Measurements from ENCODE around the gene RNASET2. TPM values are rescaled to one million over a fixed set of nuclear protein-coding genes. Genes with fewer than 3 reads are reported as not detected.

The RNASET2 gene
- total and polyA plus RNA-seq, 4 donors = 17.7 to 37.2 (median 25.0) TPM

- no peak overlapping the region for H3K9ac ChIP-seq (ENCODE audit: low read depth in 1 of 2, low read length in 2 of 2)
- H3K27ac ChIP-seq (ENCODE audit: low read depth in 1 of 2, low read length in 2 of 2) = no peak overlapping the region
- no peaks in the 10 kb centered on the region for H3K36me3 ChIP-seq (ENCODE audit: control insufficient read depth in 4 of 4, insufficient read depth in 3 of 4, low read depth in 1 of 4, low read length in 3 of 4)
- H3K4me3 ChIP-seq (ENCODE audit: low read depth in 1 of 3, low read length in 3 of 3) = no peak overlapping the region
- TF ChIP-seq CTCF (IDR thresholded peaks at IDR 0.05; ENCODE audit: low read depth, low read length, missing input control) (no peak), HNF4G (IDR thresholded peaks at IDR 0.05) (no peak), HNF4A (conservative IDR thresholded peaks at IDR 0.05) (no peak), MAX (IDR thresholded peaks at IDR 0.05) (no peak), ZBTB33 (IDR thresholded peaks at IDR 0.05) (no peak), FOXA1 (IDR thresholded peaks at IDR 0.05) (no peak), NR2F2 (IDR thresholded peaks at IDR 0.05) (no peak), REST (IDR thresholded peaks at IDR 0.05) (no peak), YY1 (IDR thresholded peaks at IDR 0.05) (no peak), RXRA (IDR thresholded peaks at IDR 0.05) (no peak)
- no peaks in the 10 kb centered on the region for H3K4me1 ChIP-seq (ENCODE audit: control insufficient read depth in 4 of 4, insufficient read depth in 4 of 4, low read length in 3 of 4)
- WGBS = 95% methylated on average over 2 of the region's 2 CpGs
- no peak for DNase-seq (ENCODE audit: low spot score)
- H3K9me3 ChIP-seq (ENCODE audit: control insufficient read depth in 4 of 4, low read length in 3 of 4) = no peaks in the 10 kb centered on the region
- no peaks in the 10 kb centered on the region for H3K27me3 ChIP-seq (ENCODE audit: control insufficient read depth in 4 of 4, insufficient read depth in 4 of 4, low read length in 3 of 4)
Measured at GRCh38 chr6:166976636-166977035, 20.3 kb upstream of the RNASET2 start.

GRCh38 chr6:166972101-166972500, 15.8 kb upstream of the RNASET2 start:
- Histone ChIP-seq H3K9me3 (ENCODE audit: control insufficient read depth in 4 of 4, low read length in 3 of 4) (no peaks in the 10 kb centered on the region), H3K4me3 (ENCODE audit: low read depth in 1 of 3, low read length in 3 of 3) (no peak overlapping the region), H3K4me1 (ENCODE audit: control insufficient read depth in 4 of 4, insufficient read depth in 4 of 4, low read length in 3 of 4) (no peaks in the 10 kb centered on the region), H3K9ac (ENCODE audit: low read depth in 1 of 2, low read length in 2 of 2) (no peak overlapping the region), H3K27ac (ENCODE audit: low read depth in 1 of 2, low read length in 2 of 2) (no peak overlapping the region), H3K27me3 (ENCODE audit: control insufficient read depth in 4 of 4, insufficient read depth in 4 of 4, low read length in 3 of 4) (no peaks in the 10 kb centered on the region), H3K36me3 (ENCODE audit: control insufficient read depth in 4 of 4, insufficient read depth in 3 of 4, low read depth in 1 of 4, low read length in 3 of 4) (peaks cover 0 to 4% (median 0%) of the 10 kb centered on the region in 4 donors)
- DNase-seq (ENCODE audit: low spot score) = no peak
- WGBS = 98% methylated on average over 2 of the region's 2 CpGs
- TF ChIP-seq REST (IDR thresholded peaks at IDR 0.05) = no peak
- TF ChIP-seq HNF4G (IDR thresholded peaks at IDR 0.05) = no peak
- TF ChIP-seq EGR1 (IDR thresholded peaks at IDR 0.05; ENCODE audit: low read depth in 2 of 2) = no peak
- TF ChIP-seq MAX (IDR thresholded peaks at IDR 0.05) = no peak
- TF ChIP-seq HNF4A (conservative IDR thresholded peaks at IDR 0.05) = no peak
- TF ChIP-seq TAF1 (conservative IDR thresholded peaks at IDR 0.05) = no peak
- TF ChIP-seq CTCF (IDR thresholded peaks at IDR 0.05; ENCODE audit: low read depth, low read length, missing input control) = no peak
- no peak for TF ChIP-seq RAD21 (IDR thresholded peaks at IDR 0.05)
- no peak for TF ChIP-seq YY1 (IDR thresholded peaks at IDR 0.05)
- TF ChIP-seq FOXA1 (IDR thresholded peaks at IDR 0.05) = no peak
- TF ChIP-seq ZBTB33 (IDR thresholded peaks at IDR 0.05) = no peak
- TF ChIP-seq FOXA2 (IDR thresholded peaks at IDR 0.05) = no peak

Measured in liver (tissue), 9 donors.